ENCODE data around the gene PAEP. TPM values are rescaled to one million over a fixed set of nuclear protein-coding genes. Genes with fewer than 3 reads are reported as not detected.

Gene PAEP
- total RNA-seq, 1 experiment from 2014 or later = not detected

DNA sequence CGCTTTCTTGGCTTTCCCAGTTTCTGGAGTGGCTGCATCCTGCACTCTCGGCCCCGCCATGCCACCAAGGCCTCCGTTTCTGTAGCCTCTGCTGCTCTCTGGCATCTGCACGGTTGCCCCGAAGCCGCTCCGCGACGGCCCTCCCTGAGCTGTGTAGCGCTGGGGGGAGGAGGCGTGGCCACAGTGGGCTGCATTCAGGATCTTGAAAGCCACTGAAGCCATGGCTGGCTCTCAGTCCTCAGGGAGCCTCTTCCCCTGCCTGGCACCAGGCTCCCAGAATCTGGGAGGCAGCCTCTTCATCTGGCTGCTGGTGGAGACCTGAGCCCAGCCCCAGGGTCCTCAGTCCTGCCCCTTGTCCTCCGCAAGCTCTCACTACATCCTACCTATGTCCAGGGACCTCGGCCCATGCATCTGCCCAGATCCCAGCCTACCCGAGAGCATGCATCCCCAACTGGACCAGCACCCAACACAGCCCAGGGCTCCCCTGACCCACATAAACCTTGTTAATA, 25.1 kb downstream of the PAEP start:
- no peaks in the 10 kb centered on the region for H3K9me3 ChIP-seq (ENCODE audit: control insufficient read depth, insufficient read depth, low read depth, low read length)
- TF ChIP-seq POLR2AphosphoS5 (IDR thresholded peaks at IDR 0.05; ENCODE audit: low read depth, low read length) (no peak), TCF7L2 (IDR thresholded peaks at IDR 0.05; ENCODE audit: low read depth, low read length) (no peak)
- TF ChIP-seq, protein P1, sequence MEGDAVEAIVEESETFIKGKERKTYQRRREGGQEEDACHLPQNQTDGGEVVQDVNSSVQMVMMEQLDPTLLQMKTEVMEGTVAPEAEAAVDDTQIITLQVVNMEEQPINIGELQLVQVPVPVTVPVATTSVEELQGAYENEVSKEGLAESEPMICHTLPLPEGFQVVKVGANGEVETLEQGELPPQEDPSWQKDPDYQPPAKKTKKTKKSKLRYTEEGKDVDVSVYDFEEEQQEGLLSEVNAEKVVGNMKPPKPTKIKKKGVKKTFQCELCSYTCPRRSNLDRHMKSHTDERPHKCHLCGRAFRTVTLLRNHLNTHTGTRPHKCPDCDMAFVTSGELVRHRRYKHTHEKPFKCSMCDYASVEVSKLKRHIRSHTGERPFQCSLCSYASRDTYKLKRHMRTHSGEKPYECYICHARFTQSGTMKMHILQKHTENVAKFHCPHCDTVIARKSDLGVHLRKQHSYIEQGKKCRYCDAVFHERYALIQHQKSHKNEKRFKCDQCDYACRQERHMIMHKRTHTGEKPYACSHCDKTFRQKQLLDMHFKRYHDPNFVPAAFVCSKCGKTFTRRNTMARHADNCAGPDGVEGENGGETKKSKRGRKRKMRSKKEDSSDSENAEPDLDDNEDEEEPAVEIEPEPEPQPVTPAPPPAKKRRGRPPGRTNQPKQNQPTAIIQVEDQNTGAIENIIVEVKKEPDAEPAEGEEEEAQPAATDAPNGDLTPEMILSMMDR (IDR thresholded peaks at IDR 0.05) = no peak
- TF ChIP-seq, protein P2, sequence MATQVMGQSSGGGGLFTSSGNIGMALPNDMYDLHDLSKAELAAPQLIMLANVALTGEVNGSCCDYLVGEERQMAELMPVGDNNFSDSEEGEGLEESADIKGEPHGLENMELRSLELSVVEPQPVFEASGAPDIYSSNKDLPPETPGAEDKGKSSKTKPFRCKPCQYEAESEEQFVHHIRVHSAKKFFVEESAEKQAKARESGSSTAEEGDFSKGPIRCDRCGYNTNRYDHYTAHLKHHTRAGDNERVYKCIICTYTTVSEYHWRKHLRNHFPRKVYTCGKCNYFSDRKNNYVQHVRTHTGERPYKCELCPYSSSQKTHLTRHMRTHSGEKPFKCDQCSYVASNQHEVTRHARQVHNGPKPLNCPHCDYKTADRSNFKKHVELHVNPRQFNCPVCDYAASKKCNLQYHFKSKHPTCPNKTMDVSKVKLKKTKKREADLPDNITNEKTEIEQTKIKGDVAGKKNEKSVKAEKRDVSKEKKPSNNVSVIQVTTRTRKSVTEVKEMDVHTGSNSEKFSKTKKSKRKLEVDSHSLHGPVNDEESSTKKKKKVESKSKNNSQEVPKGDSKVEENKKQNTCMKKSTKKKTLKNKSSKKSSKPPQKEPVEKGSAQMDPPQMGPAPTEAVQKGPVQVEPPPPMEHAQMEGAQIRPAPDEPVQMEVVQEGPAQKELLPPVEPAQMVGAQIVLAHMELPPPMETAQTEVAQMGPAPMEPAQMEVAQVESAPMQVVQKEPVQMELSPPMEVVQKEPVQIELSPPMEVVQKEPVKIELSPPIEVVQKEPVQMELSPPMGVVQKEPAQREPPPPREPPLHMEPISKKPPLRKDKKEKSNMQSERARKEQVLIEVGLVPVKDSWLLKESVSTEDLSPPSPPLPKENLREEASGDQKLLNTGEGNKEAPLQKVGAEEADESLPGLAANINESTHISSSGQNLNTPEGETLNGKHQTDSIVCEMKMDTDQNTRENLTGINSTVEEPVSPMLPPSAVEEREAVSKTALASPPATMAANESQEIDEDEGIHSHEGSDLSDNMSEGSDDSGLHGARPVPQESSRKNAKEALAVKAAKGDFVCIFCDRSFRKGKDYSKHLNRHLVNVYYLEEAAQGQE (IDR thresholded peaks at IDR 0.05; ENCODE audit: insufficient read depth in 1 of 2, low read depth in 2 of 2, low read length in 1 of 2) = no peak
- H3K27me3 ChIP-seq (ENCODE audit: control insufficient read depth, insufficient read depth, low read length) = no peaks in the 10 kb centered on the region
- intact Hi-C loops (cut with micrococcal nuclease; ENCODE audit: unreplicated experiment) (no loop called here), in situ Hi-C loops (cut with HindIII; ENCODE audit: low pct_unique_long_range_greater_than_20kb, low sequenced_read_pairs) (no loop called here)
- DNase-seq (ENCODE audit: low read depth, low spot score) (no peak), ATAC-seq (no peak)
- H3K36me3 ChIP-seq (ENCODE audit: control insufficient read depth, insufficient read depth, low read length) = no peaks in the 10 kb centered on the region
- H3K4me3 ChIP-seq (ENCODE audit: low read depth in 2 of 2, low read length in 2 of 2) = no peak overlapping the region
- ChIA-PET POLR2A (no interaction called here), CTCF (no interaction called here)
- H3K27ac ChIP-seq (ENCODE audit: low read length) = no peak overlapping the region
- BruUV-seq (replicated peaks) = no TSS peak
- no peaks in the 10 kb centered on the region for H3K4me1 ChIP-seq (ENCODE audit: control insufficient read depth, insufficient read depth, low read length)

DNA sequence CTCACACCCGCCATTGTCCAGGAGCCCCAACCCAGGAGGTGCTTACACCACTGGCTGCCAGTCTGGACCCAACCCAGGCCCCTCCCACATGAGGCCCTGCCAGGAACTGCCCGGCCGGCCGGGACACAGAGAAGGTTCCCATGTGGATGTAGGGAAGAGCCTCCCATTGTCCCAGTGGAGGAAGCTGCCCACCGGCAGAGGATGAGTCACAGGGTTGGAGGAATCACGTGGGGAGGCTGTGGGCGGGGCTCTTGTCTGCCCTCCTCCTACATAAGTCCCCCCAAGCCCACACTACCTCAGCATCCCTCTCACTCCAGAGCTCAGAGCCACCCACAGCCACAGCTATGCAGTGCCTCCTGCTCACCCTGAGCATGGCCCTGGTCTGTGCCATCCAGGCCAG, 26.1 kb downstream of the PAEP start:
- ChIA-PET POLR2A (no interaction called here), CTCF (no interaction called here)
- H3K4me3 ChIP-seq (ENCODE audit: low read depth in 2 of 2, low read length in 2 of 2) = no peak overlapping the region
- intact Hi-C loops (cut with micrococcal nuclease; ENCODE audit: unreplicated experiment) = no loop called here
- ATAC-seq (no peak), DNase-seq (ENCODE audit: low read depth, low spot score) (no peak)
- no peaks in the 10 kb centered on the region for H3K27me3 ChIP-seq (ENCODE audit: control insufficient read depth, insufficient read depth, low read length)
- H3K9me3 ChIP-seq (ENCODE audit: control insufficient read depth, insufficient read depth, low read depth, low read length) = no peaks in the 10 kb centered on the region
- no TSS peak for BruUV-seq (replicated peaks)
- TF ChIP-seq SIN3A (IDR thresholded peaks at IDR 0.05; ENCODE audit: borderline replicate concordance, insufficient read depth, low read depth, low read length) (no peak), POLR2AphosphoS5 (IDR thresholded peaks at IDR 0.05; ENCODE audit: low read depth, low read length) (no peak), TCF7L2 (IDR thresholded peaks at IDR 0.05; ENCODE audit: low read depth, low read length) (no peak)
- TF ChIP-seq, protein P1 (IDR thresholded peaks at IDR 0.05) = no peak
- TF ChIP-seq, protein P2 (IDR thresholded peaks at IDR 0.05; ENCODE audit: insufficient read depth in 1 of 2, low read depth in 2 of 2, low read length in 1 of 2) = no peak
- no peak overlapping the region for H3K27ac ChIP-seq (ENCODE audit: low read length)
- no peaks in the 10 kb centered on the region for H3K36me3 ChIP-seq (ENCODE audit: control insufficient read depth, insufficient read depth, low read length)
- in situ Hi-C loops (cut with HindIII; ENCODE audit: low pct_unique_long_range_greater_than_20kb, low sequenced_read_pairs) = no loop called here
- no peaks in the 10 kb centered on the region for H3K4me1 ChIP-seq (ENCODE audit: control insufficient read depth, insufficient read depth, low read length)

All from Panc1 (cell line).